Liver (tissue), 3 donors: Measurements from ENCODE around the gene EHBP1.

Source experiments
- CTCF ChIP-seq: fragments of 150-350 bp; IDR thresholded peaks from 2 replicates; pipeline ENCODE4 v1.5.1; 2017; ENCODE audit warnings: improper control_type of control experiment, low read depth, low read length; ENCODE audit not compliant: missing input control
- GABPA ChIP-seq, 2 donors: IDR thresholded peaks in 1 of 2; conservative IDR thresholded peaks in 1 of 2; 2 replicates each; pipeline ENCODE4 v1.6.1; 2016; ENCODE audit warnings: antibody characterized with exemption in 2 of 2, mild to moderate bottlenecking in 1 of 2, moderate library complexity in 1 of 2
- HNF4A ChIP-seq, 2 donors: conservative IDR thresholded peaks; 2 replicates each; pipeline ENCODE4 v1.6.1; 2016; ENCODE audit warnings: antibody characterized with exemption in 2 of 2, mild to moderate bottlenecking in 2 of 2
- RAD21 ChIP-seq, 2 donors: IDR thresholded peaks; 2 replicates each; pipeline ENCODE4 v1.6.1; 2016; ENCODE audit warnings: antibody characterized with exemption in 2 of 2, mild to moderate bottlenecking in 2 of 2
- SP1 ChIP-seq: IDR thresholded peaks from 2 replicates; pipeline ENCODE4 v1.6.1; 2018; ENCODE audit warnings: antibody characterized with exemption, mild to moderate bottlenecking
- TAF1 ChIP-seq: conservative IDR thresholded peaks from 2 replicates; pipeline ENCODE4 v1.6.1; 2016; ENCODE audit warnings: antibody characterized with exemption, mild to moderate bottlenecking
- TF ChIP-seq, protein P1 (sequence below): IDR thresholded peaks from 2 replicates; pipeline ENCODE4 v1.6.1; 2016; ENCODE audit warnings: antibody characterized with exemption
- TF ChIP-seq, protein P2 (sequence below): IDR thresholded peaks from 2 replicates; pipeline ENCODE4 v1.6.1; 2016; ENCODE audit warnings: antibody characterized with exemption
- donor health status: healthy.
- donor health status: healthy.

DNA sequence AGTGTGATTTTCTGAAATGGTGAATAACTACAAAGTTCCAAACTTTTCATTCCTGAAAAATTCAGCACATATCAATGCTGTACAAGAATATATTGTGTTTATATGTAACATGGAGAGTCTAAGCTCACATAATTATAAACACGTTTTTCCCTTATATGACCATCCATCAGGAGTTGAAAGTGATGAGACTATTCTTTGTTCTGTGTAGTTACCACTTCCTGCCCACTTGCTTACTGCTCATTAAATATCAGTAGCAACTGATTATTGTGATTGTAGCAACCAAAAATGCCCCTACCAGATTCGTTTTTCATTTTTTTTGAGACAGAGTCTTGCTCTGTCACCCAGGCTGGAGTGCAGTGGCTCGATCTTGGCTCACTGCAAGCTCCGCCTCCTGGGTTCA lies 375.9 kb downstream of the EHBP1 start:
- TF ChIP-seq CTCF, result no peak
- no peak for TF ChIP-seq RAD21 (IDR thresholded peaks at IDR 0.05)
- no peak for TF ChIP-seq GABPA (IDR thresholded peaks at IDR 0.05 in 1 of 2, conservative IDR thresholded peaks at IDR 0.05 in 1 of 2)
- TF ChIP-seq, protein P1, sequence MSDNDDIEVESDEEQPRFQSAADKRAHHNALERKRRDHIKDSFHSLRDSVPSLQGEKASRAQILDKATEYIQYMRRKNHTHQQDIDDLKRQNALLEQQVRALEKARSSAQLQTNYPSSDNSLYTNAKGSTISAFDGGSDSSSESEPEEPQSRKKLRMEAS, result no peak
- TF ChIP-seq, protein P2, sequence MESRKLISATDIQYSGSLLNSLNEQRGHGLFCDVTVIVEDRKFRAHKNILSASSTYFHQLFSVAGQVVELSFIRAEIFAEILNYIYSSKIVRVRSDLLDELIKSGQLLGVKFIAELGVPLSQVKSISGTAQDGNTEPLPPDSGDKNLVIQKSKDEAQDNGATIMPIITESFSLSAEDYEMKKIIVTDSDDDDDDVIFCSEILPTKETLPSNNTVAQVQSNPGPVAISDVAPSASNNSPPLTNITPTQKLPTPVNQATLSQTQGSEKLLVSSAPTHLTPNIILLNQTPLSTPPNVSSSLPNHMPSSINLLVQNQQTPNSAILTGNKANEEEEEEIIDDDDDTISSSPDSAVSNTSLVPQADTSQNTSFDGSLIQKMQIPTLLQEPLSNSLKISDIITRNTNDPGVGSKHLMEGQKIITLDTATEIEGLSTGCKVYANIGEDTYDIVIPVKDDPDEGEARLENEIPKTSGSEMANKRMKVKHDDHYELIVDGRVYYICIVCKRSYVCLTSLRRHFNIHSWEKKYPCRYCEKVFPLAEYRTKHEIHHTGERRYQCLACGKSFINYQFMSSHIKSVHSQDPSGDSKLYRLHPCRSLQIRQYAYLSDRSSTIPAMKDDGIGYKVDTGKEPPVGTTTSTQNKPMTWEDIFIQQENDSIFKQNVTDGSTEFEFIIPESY, result no peak
- TF ChIP-seq SP1, result no peak
- no peak for TF ChIP-seq TAF1
- TF ChIP-seq HNF4A (conservative IDR thresholded peaks at IDR 0.05), result no peak
